ENCODE measurements around the gene TMEM145.

Gene TMEM145

DNA sequence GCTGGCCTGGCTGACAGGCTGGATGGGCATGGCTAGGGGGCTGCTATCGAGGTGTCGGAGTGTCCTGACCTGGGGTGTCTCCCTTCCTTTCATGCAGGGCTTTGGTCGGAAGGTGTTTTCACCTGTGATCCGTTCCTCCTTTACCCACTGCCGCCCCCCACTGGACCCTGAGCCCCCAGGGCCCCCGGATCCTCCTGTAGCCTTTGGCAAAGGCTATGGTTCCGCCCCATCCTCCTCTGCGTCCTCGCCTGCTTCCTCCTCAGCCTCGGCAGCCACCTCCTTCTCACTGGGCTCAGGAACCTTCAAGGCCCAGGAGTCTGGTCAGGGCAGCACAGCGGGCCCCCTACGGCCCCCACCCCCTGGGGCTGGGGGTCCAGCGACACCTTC is 23.0 kb upstream of the TMEM145 start:
- no peak for DNase-seq (ENCODE audit: low spot score)

DNA sequence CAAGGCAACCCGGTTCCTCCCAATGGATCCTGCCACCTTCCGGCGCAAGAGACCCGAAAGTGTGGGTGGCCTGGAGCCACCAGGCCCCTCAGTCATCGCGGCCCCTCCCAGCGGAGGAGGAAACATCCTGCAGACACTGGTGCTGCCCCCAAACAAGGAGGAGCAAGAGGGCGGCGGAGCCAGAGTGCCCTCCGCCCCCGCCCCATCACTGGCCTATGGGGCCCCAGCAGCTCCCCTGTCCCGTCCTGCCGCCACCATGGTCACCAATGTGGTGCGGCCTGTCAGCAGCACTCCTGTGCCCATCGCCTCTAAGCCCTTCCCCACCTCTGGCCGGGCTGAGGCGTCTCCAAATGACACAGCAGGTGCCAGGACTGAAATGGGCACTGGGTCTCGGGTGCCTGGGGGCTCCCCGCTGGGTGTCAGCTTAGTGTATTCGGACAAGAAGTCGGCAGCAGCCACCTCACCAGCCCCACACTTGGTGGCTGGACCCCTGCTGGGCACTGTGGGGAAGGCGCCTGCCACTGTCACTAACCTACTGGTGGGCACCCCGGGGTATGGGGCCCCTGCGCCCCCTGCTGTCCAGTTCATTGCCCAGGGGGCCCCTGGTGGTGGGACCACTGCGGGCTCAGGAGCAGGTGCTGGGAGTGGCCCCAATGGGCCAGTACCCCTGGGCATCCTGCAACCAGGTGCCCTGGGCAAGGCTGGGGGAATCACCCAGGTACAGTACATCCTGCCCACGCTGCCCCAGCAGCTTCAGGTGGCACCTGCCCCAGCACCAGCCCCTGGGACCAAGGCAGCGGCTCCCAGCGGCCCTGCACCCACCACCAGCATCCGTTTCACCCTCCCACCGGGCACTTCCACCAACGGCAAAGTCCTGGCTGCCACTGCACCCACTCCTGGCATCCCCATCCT is 22.3 kb upstream of the TMEM145 start:
- peak; percentile 49 for DNase-seq (ENCODE audit: low spot score)

DNA sequence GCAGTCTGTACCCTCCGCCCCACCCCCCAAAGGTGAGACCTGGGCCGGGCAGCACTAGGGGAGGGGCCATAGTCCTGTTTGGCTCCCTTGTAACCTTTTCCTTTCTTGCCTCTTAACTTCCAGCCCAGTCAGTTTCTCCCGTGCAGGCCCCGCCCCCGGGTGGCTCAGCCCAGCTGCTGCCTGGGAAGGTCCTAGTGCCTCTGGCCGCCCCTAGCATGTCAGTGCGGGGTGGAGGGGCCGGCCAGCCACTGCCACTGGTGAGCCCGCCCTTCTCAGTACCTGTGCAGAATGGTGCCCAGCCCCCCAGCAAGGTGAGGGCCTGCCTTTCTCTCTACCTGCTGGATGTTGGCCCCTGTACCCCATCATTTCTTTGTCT is 21.7 kb upstream of the TMEM145 start:
- DNase-seq (ENCODE audit: low spot score), result no peak

DNA sequence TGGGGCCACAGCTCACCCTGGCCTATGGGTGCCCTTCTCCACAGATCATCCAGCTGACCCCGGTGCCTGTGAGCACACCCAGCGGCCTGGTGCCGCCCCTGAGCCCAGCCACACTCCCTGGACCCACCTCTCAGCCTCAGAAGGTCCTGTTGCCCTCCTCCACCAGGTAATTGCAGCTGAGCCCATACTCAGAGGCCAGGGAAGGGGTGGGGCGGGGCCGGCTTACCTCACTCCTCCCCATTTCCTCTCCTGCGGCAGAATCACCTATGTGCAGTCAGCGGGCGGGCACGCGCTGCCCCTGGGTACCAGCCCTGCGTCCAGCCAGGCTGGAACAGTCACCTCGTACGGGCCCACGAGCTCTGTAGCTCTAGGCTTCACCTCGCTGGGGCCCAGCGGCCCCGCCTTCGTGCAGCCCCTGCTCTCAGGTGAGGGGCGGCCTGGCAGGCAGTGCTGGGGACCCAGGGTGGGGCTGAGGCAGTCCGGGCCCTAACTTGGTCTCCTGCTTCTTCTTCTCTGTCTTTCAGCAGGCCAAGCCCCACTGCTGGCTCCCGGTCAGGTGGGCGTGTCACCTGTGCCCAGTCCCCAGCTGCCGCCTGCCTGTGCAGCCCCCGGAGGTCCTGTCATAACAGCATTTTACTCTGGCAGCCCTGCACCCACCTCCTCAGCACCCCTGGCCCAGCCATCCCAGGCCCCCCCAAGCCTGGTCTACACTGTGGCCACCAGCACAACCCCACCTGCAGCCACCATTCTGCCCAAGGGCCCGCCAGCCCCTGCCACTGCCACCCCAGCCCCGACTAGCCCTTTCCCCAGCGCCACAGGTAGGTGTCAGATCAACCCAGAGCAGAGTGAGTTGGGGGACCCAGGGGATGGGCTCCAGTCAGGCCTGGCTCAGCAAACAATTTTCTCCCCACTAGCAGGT is 20.8 kb upstream of the TMEM145 start:
- DNase-seq (ENCODE audit: low spot score), result no peak

DNA sequence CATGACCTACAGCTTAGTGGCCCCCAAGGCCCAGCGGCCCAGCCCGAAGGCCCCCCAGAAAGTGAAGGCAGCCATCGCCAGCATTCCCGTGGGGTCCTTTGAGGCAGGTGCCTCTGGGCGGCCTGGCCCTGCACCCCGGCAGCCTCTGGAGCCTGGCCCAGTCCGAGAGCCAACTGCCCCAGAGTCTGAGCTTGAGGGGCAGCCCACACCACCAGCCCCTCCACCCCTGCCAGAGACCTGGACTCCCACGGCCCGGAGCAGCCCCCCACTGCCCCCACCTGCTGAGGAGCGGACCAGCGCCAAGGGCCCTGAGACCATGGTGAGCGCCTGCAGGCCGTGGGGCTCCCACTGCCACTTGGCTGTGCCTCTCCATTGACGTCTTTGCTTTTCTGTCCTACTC is 20.1 kb upstream of the TMEM145 start:
- DNase-seq (ENCODE audit: low spot score), result no peak

DNA sequence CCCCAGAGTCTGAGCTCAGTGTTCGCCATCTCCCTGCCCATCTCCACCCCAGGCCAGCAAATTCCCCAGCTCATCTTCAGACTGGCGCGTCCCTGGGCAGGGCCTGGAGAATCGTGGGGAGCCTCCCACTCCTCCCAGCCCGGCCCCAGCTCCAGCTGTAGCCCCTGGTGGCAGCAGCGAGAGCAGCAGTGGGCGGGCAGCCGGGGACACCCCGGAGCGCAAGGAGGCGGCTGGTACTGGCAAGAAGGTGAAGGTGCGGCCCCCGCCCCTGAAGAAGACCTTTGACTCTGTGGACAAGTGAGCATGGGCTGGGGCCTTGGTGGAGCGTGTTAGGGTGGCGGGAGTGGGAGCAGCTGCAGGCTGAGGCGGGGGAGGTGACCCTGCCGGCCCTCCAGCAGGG is 19.6 kb upstream of the TMEM145 start:
- DNase-seq (ENCODE audit: low spot score), result no peak

DNA sequence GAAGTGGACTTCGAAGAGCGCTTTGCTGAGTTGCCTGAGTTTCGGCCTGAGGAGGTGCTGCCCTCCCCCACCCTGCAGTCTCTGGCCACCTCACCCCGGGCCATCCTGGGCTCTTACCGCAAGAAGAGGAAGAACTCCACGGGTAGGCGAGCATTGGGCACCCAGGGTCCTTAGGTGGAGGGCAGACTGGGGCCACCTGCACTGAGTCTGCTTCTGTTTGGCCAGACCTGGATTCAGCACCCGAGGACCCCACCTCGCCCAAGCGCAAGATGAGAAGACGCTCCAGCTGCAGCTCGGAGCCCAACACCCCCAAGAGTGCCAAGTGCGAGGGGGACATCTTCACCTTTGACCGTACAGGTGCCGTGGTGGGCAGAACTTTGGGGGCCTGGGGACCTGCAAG is 19.2 kb upstream of the TMEM145 start:
- DNase-seq (ENCODE audit: low spot score), result no peak

DNA sequence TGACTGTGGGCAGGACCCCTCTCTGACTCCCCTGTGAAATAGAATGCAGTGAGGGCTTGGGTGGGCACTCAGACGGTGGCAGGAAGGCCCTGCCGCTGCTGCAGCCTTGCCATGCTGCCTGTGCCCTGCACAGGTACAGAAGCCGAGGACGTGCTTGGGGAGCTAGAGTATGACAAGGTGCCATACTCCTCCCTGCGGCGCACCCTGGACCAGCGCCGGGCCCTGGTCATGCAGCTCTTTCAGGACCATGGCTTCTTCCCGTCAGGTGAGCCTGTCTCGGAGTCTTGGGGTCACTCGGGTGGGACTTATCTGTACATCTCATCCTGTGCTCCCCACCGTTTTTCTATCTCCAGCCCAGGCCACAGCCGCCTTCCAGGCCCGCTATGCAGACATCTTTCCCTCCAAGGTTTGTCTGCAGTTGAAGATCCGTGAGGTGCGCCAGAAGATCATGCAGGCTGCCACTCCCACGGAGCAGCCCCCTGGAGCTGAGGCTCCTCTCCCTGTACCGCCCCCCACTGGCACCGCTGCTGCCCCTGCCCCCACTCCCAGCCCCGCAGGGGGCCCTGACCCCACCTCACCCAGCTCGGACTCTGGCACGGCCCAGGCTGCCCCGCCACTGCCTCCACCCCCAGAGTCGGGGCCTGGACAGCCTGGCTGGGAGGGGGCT is 18.5 kb upstream of the TMEM145 start:
- no peak for DNase-seq (ENCODE audit: low spot score)

DNA sequence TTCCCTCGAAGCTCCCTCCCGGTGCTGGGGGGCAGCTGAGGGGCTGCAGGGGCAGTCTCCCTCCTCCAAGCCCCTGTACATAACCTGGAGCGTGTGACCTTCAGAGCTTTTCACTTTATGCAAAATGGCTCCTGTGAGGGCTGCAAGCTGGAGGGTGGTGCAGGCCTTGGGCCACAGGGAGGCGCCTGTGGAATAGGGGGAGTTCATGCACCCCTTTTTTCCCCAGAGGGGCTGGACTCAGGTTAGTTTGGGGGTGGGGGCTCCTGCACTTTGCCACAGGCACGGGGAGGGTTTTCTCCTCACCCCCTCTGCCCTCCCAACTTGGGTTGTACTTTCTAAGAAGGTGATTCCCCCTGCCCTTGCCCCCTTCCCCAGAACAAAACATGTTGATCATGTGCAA is 17.8 kb upstream of the TMEM145 start:
- no peak for DNase-seq (ENCODE audit: low spot score)

DNA sequence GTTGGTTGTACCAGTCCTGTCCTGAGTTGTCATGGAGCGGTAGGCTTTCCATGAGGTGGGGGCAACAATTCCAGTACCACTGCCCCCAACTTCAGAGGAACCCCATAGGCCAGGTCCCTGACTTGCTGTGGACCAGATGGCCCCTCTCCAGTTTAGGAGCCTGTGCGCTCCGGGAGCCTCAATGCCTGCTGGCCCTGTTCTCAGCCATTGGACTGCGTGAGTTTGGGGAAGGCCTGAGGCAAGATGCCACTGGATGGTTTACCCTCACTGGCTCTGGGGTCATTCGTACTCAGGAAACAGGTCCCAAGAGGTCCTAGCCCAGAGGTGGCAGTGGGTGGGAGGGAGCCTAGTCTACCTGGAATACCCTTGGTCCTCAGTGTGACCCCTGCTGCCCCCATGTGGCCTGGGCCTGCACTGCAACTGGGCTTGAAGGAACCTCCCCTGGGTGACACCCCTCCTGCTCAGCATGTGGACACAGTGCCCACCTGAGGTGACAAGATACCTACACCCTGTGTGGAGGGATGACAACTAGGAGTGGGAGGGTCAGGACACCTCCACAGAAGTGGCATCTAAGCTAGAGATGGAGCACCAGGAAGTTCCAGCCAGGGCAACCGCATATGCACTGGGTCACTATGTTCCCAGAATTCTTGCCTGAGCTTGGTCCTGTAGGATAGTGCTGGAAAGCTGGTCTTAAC is 17.1 kb upstream of the TMEM145 start:
- peak; percentile 80 for DNase-seq (ENCODE audit: low spot score)

DNA sequence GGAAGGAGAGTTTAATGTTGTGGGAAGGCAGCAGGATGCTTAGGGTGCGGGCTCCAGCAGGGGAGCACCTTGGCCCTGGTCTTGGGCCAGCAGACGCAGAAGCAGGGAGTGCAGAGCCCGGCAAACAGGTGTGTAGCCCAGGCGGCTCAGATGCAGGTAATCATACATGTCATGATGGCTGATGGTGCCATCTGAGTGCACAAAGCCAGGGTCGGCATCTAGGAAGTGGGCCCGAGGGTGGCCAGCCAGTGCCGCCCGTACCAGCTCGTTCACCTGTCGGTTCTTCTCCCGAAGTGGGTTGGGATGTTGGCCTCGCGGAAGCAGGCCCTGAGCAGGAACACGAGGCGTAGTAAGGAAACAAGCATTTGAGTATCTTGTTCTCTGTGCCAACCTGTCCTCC is 16.1 kb upstream of the TMEM145 start:
- DNase-seq (ENCODE audit: low spot score), result no peak

DNA sequence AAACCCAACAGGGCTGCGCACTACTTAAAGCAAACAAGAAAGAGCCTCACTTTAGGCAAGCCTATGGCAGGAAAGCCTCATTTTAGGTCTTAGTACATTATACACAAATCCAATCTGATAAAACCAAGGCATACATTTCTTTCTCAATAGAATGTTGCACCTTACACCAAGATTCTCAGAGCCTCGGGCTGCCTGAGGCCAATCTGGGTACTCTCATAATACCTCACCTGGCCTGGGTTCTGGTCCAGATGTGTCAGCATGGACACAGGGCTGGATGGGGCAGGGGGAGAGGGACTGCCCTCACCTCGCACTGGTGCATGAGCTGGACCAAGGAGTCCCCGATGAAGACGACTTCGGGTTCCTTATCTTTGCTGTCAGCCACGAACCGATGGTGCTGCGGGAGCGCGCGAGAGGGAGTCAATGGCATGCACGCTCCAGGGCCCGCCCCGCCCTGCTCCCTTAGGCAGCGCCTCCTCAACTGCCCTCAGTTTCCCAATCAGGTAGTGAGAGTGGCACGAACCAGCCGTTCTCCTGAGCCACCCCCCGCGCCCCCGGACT is 11.4 kb upstream of the TMEM145 start, which contains the start of gene PRR19:
Gene PRR19, plus strand, starts transcription at position 487 of the 558 bp plus-strand sequence. CDS start 7,453 bp downstream, outside the sequence.
- DNase-seq (ENCODE audit: low spot score), result no peak

DNA sequence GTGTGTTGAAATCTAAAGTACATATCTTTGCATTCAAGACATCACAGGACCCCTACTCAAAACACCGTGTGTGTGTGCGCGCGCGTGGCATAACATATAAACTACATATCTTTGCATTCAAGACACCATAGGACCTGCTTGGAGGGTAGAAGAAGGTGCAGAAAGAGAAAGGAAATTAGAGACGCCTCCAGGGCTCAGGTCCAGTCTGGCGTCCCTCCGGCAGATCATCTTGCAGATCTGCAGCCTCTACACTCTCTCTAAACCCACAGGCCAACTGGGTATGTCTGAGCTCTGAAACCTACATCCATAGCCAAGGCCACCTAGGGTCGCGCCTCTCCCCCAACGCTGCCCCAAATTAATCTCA is 10.0 kb upstream of the TMEM145 start:
- no peak for DNase-seq (ENCODE audit: low spot score)

DNA sequence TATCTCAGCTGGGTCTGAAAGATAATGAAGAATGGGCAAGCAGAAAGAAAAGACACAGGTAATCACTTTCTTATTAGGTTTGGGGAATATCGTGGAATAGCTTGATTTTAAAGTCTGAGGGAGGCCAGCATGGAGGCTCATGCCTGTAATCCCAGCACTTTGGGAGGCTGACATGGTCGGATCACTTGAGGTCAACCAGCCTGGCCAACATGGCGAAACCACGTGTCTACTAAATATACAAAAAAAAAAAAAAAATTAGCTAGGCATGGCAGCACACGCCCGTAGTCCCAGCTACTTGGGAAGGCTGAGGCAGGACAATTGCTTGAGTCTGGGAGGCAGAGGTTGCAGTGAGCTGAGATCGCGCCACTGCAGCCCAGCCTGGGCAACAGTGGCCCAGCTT is 9.2 kb upstream of the TMEM145 start:
- no peak for DNase-seq (ENCODE audit: low spot score)

DNA sequence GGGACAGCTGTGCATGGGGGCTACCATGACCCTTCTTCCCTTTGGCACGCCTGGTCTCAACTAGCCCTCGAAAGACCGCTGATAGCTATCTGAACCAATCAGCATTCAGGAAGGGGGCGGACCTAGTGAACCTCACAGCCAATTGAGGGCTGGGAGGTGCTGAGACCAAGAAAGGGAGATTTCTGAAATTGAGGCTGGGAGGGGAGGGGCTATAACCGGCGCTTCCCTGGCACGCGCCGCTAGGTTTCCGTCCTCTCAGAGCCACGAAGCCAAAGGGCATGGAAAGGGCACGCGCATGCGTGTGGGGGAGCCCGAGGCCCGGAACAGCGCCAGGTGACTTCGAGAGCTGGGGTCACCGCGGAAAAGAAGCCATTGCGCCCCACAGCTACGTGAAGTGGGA is 6.5 kb upstream of the TMEM145 start:
- no peak for DNase-seq (ENCODE audit: low spot score)

DNA sequence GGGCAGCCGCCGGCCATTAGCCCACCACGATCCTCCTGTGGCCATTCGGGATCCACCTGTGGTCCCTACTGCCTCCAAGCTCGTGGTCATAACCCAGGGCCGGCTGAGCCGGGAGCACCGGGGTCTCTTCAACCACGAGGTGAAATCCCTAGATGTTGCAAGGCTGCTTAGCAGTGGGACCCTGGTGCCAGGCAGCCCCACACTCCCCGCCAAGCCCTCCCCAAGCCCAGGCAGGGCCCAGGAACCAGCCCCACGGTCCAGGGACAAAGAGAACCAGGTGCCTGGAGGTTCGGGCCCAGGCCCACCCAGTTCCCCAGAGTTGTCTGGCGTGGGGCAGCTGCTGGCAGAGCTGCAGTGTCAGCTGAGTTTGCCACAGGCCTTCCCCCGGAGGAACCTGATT is 3.4 kb upstream of the TMEM145 start:
- no peak for DNase-seq (ENCODE audit: low spot score)

DNA sequence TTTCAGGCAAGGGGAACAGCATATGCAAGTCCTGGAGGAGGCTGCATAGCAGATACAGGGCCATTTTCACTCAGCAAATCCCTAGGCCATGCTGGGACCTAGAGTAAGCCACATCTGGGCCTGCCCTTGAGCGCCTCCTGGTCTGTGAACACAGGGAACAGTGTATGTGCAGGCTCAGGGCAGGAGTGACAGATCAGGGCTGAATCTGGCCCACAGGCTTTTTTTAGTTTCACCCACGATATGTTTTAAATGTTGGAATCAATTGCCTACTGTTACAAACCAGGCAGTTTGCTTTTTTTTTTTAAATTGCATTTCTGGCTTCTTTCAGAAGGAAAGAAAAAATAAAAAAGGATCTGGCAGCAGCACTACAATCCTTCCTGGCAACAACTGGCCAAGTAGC is 1.5 kb upstream of the TMEM145 start:
- no peak for DNase-seq (ENCODE audit: low spot score)

DNA sequence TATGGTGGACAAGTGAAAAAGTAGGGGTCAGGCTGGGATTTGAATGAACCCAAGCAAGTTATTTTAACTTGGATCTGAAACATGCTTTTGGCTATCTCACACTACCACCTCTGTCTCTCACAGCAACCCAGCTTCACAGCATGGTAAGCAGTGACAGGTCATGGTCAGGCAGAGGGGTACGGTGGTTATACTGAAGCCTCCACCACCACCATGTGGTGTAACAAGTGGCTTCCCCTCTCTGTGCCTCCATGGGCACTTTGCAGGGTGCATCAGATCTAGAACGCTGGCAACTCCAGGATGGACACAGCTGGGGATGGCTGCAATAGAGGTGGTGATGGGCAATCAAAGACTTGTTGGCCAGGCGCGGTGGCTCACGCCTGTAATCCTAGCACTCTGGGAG is 739 bp upstream of the TMEM145 start:
- no peak for DNase-seq (ENCODE audit: low spot score)

DNA sequence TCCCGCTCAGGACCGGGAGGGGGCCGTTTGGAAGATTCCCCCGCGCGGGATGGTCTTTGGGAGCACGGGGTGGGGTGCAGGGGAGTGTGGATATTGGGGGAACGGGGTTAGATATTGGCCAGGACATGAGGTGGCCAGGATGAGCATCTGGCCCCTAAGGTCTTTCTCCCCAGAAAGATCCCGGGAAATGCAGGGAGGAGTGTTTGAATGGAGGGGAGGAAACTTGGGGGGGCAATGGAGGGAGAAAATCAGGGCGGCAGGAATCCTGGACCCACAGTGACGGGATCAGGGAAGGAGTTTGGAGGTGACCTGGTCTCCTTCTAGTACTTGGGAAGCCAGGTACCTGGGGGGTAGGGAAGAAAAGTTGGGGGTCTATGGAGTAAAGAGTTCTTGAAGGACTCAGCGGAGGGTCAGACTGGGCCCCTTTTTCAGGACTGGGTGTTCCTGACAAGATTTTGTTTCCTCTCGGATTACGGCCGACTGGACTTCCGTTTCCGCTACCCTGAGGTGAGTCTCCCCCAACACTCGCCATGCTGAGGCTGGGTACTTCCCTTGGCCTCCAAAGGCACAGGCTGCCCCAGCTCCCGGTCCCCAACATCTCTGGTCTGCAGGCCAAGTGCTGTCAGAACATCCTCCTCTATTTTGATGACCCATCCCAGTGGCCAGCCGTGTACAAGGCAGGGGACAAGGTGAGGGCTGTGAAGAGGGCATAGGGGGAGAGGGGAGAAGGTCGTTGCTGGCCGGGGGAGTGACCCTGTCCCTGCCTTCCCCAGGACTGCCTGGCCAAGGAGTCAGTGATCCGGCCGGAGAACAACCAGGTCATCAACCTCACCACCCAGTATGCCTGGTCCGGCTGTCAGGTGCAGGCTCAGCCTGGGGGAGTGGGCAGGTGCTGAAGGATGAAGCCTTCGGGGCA is 989 bp downstream of the TMEM145 start:
- DNase-seq (ENCODE audit: low spot score), result no peak

DNA sequence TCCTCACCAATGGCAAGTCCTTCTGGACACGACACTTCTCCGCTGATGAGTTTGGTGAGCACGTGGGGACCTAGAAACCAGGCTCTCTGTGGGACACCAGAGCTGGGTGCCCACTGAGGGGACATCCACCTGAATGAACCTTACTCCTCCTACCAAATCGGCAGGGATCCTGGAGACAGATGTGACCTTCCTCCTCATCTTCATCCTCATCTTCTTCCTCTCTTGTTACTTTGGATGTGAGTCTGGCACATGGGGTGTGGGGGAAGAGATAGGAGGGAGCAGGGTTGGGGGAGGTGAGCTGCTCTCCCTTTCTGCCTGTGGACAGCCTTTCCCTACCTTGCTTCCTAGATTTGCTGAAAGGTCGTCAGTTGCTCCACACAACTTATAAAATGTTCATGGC is 1.9 kb downstream of the TMEM145 start:
- DNase-seq (ENCODE audit: low spot score), result no peak
